Measurements from ENCODE around the gene ABHD17B.

DNA sequence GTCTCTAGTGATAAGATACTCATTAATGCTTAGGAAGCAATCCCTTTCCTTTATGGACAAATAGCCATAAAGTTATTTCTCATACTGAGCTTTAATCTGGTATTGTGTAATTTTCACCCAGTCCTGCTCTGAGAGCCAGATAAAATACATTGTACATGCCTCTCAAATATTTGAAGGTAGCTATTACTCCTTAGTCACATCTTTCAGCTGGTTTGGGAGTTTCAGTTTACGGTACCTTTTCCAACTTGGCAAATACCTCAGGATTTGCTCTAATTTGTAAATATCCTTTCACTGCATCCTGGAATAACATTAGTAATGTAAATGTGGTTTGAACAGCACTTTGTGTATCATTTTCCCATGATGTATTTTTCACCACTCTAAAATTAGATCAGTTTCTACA is 47.4 kb downstream of the ABHD17B start:
- TF ChIP-seq, protein P1, sequence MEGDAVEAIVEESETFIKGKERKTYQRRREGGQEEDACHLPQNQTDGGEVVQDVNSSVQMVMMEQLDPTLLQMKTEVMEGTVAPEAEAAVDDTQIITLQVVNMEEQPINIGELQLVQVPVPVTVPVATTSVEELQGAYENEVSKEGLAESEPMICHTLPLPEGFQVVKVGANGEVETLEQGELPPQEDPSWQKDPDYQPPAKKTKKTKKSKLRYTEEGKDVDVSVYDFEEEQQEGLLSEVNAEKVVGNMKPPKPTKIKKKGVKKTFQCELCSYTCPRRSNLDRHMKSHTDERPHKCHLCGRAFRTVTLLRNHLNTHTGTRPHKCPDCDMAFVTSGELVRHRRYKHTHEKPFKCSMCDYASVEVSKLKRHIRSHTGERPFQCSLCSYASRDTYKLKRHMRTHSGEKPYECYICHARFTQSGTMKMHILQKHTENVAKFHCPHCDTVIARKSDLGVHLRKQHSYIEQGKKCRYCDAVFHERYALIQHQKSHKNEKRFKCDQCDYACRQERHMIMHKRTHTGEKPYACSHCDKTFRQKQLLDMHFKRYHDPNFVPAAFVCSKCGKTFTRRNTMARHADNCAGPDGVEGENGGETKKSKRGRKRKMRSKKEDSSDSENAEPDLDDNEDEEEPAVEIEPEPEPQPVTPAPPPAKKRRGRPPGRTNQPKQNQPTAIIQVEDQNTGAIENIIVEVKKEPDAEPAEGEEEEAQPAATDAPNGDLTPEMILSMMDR (IDR thresholded peaks at IDR 0.05): no peak
- TF ChIP-seq POLR2A (IDR thresholded peaks at IDR 0.05): no peak
